Psoas muscle (tissue), 8 donors: Measurements from ENCODE around the gene AGER. TPM values are rescaled to one million over a fixed set of nuclear protein-coding genes. Genes with fewer than 3 reads are reported as not detected.
A peak's percentile ranks its signal among the peaks of the same experiment; 100 is the strongest.

Experiments
- ATAC-seq, 4 donors: fragments of 200-7000 bp; cut with Tn5 transposase; one replicate each; pipeline ENCODE4 v1.9.1; 2020; ENCODE audit warnings: moderate library complexity in 3 of 4, mild to moderate bottlenecking in 2 of 4
- DNase-seq, 2 donors: peaks; one replicate each; pipeline ENCODE4 v3.0.0-alpha.2; 2020
- H3K27ac ChIP-seq: fragments of 200-600 bp; one replicate; pipeline ENCODE4 v1.8.0; 2022
- H3K27me3 ChIP-seq, 3 donors: fragments of 200-600 bp in 1 of 3; one replicate each; pipeline versions ENCODE4 v1.6.1 to v1.8.0; 2013 to 2022; ENCODE audit warnings: low read length in 2 of 3, mild to moderate bottlenecking in 2 of 3, moderate library complexity in 1 of 3; ENCODE audit not compliant: insufficient read depth in 3 of 3
- H3K36me3 ChIP-seq, 2 donors: fragments of 200-600 bp in 1 of 2; one replicate each; pipeline versions ENCODE4 v1.6.1 to v1.8.0; 2013 to 2022; ENCODE audit warnings: low read depth in 1 of 2, mild to moderate bottlenecking in 1 of 2, moderate library complexity in 1 of 2; ENCODE audit not compliant: insufficient read depth in 1 of 2
- H3K4me1 ChIP-seq: fragments of 200-600 bp; one replicate; pipeline ENCODE4 v1.8.0; 2022
- H3K4me3 ChIP-seq: fragments of 200-600 bp; one replicate; pipeline ENCODE4 v1.8.0; 2022; ENCODE audit warnings: mild to moderate bottlenecking
- H3K9me3 ChIP-seq: fragments of 200-600 bp; one replicate; pipeline ENCODE4 v1.8.0; 2022
- WGBS, 3 donors: extraction: QIAGEN DNeasy Blood & Tissue Kit; methylation state at CpG; one replicate each; pipeline versions ENCODE4 v1.1.6 to v1.1.7; 2013; 5-methylcytosine and 5-hydroxymethylcytosine counted together
- intact Hi-C, 2 donors: fragments of 100-400 bp; cut with DNase I; formaldehyde crosslinking; loops; one replicate each; pipeline versions ENCODE4 v1.11.0 to v1.14.2; 2022
- polyA plus RNA-seq, 3 donors: library from polyadenylated mRNA; stranded (reverse); fragments of 200-250 nt; gene quantifications; one replicate each; pipeline ENCODE4 v1.2.3, GENCODE V29; 2013
- total RNA-seq, 4 donors: library from RNA; stranded (reverse); fragmentation: NEBNext Ultra II Directional in 2 of 4; extraction: Animal tissue kit (Norgen Biotek cat#: 25700) in 2 of 4; gene quantifications; one replicate each; pipeline versions ENCODE4 v1.2.1 to v1.2.4, GENCODE V29; 2021 to 2023
- TF ChIP-seq, protein P1 (sequence below): fragments of 200-600 bp; IDR thresholded peaks from one replicate; pipeline ENCODE4 v1.8.0; 2022; ENCODE audit warnings: antibody characterized with exemption
- donor health status: healthy with polysubstance abuse.
- donor health status: DM: no; HTN: no; CAD: no; lungs with moderate emphysema.
- donor health status: Bipolar disorder and iron deficiency.
- donor health status: healthy.
- donor health status: DM: yes; HTN: yes; CAD: no.
- donor health status: DM: no; HTN: no; CAD: no.
- donor health status: DM: no; HTN: no; CAD: no.
- donor health status: DM: yes; HTN: yes; CAD: no.

Gene AGER
- total and polyA plus RNA-seq, 7 donors: 0.79 to 2.0 (median 1.2) TPM

DNA sequence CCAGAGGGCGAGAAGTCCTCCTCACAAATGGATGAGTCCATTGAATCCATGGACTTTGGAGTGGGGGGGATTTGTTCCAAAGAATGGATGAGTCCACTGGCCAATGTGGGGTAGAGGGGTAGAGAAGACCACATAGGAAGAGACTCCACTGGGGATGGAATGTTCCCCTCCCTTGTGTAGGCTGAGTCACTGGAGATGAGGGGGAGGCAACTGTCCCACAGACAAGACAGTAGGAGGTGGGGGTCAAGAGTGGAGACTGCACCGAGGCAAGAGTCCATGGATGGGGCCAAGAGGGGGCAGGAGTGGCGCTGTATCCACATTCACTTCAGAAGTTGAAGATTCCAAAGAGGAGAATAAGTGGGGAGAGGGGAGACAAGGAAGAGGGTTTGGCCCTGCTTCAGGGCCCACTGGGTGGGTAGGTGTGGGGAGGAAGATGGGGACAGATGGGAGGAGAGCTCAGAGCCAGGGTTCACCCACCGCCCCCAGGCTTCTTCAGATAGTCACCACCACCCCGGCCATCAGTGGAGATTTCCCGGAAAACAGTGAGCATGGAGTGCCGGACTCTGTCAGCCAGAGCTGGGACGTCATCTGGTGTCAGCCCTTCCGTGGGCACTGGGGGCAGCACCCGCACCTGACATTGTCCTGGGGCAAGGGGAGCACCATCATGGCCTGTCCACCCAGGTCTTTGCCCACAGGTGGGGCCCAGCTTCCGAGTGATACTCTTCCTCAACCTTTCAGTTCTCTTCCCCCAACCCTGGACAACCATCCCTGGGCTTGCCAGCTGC lies 15.1 kb downstream of the AGER start:
- ATAC-seq: peak in 2 of 4 donors; percentile 25 to 48
- TF ChIP-seq, protein P1, sequence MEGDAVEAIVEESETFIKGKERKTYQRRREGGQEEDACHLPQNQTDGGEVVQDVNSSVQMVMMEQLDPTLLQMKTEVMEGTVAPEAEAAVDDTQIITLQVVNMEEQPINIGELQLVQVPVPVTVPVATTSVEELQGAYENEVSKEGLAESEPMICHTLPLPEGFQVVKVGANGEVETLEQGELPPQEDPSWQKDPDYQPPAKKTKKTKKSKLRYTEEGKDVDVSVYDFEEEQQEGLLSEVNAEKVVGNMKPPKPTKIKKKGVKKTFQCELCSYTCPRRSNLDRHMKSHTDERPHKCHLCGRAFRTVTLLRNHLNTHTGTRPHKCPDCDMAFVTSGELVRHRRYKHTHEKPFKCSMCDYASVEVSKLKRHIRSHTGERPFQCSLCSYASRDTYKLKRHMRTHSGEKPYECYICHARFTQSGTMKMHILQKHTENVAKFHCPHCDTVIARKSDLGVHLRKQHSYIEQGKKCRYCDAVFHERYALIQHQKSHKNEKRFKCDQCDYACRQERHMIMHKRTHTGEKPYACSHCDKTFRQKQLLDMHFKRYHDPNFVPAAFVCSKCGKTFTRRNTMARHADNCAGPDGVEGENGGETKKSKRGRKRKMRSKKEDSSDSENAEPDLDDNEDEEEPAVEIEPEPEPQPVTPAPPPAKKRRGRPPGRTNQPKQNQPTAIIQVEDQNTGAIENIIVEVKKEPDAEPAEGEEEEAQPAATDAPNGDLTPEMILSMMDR: no peak

GRCh38 chr6:32168350-32168749 lies 15.7 kb downstream of the AGER start:
- H3K36me3 ChIP-seq: peaks cover 0 to 54% of the 10 kb centered on the region in 2 donors
- no peaks in the 10 kb centered on the region for H3K27me3 ChIP-seq
- no peaks in the 10 kb centered on the region for H3K4me1 ChIP-seq
- DNase-seq (no peak), ATAC-seq (no peak)
- TF ChIP-seq, protein P1: no peak
- intact Hi-C loops: no loop called here
- no peaks in the 10 kb centered on the region for H3K9me3 ChIP-seq
- 56 to 58% (median 58%) methylated on average over 2 of the region's 2 CpGs for WGBS, 3 donors
- no peak overlapping the region for H3K4me3 ChIP-seq
- H3K27ac ChIP-seq: no peak overlapping the region

More for the DNA sequence above, 15.1 kb downstream of the AGER start:
- intact Hi-C loops: no loop called here
- Histone ChIP-seq H3K27ac (no peak overlapping the region), H3K4me3 (no peak overlapping the region), H3K27me3 (no peaks in the 10 kb centered on the region), H3K9me3 (no peaks in the 10 kb centered on the region), H3K36me3 (peaks cover 0 to 54% of the 10 kb centered on the region in 2 donors), H3K4me1 (no peaks in the 10 kb centered on the region)
- 66 to 87% (median 70%) methylated on average over 11 of the region's 11 CpGs for WGBS, 3 donors
- DNase-seq: no peak

DNA sequence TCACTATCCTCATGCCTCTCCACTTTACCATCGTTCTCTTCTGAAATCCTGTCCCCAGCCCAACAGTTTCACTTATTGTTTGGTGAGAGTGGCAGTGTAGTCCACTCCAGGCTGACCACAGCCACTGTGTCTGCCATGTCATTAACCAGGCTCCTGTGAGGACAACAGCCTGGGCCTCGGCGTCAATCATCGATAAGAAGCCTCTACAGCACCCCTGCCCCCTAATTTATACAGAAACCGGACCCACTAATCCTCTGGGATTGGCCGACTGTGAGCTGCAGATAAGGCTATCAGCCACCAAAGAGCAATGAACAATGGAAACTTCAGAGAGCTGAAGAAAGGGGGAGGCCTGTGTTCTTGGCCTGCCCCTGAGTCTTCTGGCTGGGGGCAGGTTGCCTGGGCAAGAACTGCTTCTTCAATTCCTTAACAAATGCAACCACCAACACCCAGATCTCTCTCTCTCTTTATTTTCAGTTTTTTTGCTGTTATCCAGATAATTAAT lies 16.2 kb downstream of the AGER start:
- intact Hi-C loops: no loop called here
- no peak for ATAC-seq
- Histone ChIP-seq H3K4me1 (no peaks in the 10 kb centered on the region), H3K27me3 (no peaks in the 10 kb centered on the region), H3K27ac (no peak overlapping the region), H3K4me3 (no peak overlapping the region), H3K36me3 (peaks cover 0 to 59% of the 10 kb centered on the region in 2 donors), H3K9me3 (no peaks in the 10 kb centered on the region)
- no peak for DNase-seq
- TF ChIP-seq, protein P1: no peak
- 68 to 71% (median 69%) methylated on average over 6 of the region's 6 CpGs for WGBS, 3 donors

DNA sequence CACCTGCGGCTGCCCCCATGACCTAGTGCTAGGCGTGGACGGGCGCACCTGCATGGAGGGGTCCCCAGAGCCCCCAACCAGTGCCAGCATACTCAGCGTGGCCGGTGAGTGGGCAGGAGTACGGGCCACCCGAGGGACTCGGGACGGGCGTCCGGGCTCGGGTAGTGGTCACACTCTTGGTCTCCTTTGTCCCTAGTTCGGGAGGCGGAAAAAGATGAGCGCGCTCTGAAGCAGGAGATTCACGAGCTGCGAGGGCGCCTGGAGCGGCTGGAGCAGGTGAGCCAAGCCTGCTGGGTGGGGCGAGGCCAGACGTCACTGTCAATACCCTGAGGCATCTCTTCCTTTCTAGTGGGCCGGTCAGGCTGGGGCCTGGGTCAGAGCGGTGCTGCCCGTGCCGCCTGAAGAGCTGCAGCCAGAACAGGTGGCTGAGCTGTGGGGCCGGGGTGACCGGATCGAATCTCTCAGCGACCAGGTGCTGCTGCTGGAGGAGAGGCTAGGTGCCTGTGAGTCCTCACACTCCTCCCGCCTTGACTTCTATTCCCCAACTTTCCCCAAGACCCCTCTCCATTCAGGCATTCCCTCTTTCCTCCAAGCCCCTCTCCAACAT lies 16.8 kb downstream of the AGER start:
- TF ChIP-seq, protein P1: no peak
- ATAC-seq: no peak
- 76 to 80% (median 77%) methylated on average over 32 of the region's 32 CpGs for WGBS, 3 donors

More for the DNA sequence above, 16.8 kb downstream of the AGER start:
- intact Hi-C loops: no loop called here
- no peak for DNase-seq
- peaks cover 0 to 65% of the 10 kb centered on the region in 2 donors for H3K36me3 ChIP-seq
- H3K4me3 ChIP-seq: no peak overlapping the region
- no peaks in the 10 kb centered on the region for H3K27me3 ChIP-seq
- no peaks in the 10 kb centered on the region for H3K4me1 ChIP-seq
- H3K27ac ChIP-seq: no peak overlapping the region
- H3K9me3 ChIP-seq: no peaks in the 10 kb centered on the region
